Psoas muscle (tissue), 8 donors: Measurements from ENCODE around the gene DNAH6. TPM values are rescaled to one million over a fixed set of nuclear protein-coding genes. Genes with fewer than 3 reads are reported as not detected.
"Not testable (repeated sequence)": the region's sequence is repeated elsewhere in the genome, so short reads cannot be mapped to it uniquely, and the experiment has no call there.

Experiments
- ATAC-seq, 4 donors: fragments of 200-7000 bp; cut with Tn5 transposase; one replicate each; pipeline ENCODE4 v1.9.1; 2020; ENCODE audit warnings: moderate library complexity in 3 of 4, mild to moderate bottlenecking in 2 of 4
- DNase-seq, 2 donors: peaks; one replicate each; pipeline ENCODE4 v3.0.0-alpha.2; 2020
- H3K27ac ChIP-seq: fragments of 200-600 bp; one replicate; pipeline ENCODE4 v1.8.0; 2022
- H3K27me3 ChIP-seq, 3 donors: fragments of 200-600 bp in 1 of 3; one replicate each; pipeline versions ENCODE4 v1.6.1 to v1.8.0; 2013 to 2022; ENCODE audit warnings: low read length in 2 of 3, mild to moderate bottlenecking in 2 of 3, moderate library complexity in 1 of 3; ENCODE audit not compliant: insufficient read depth in 3 of 3
- H3K36me3 ChIP-seq, 2 donors: fragments of 200-600 bp in 1 of 2; one replicate each; pipeline versions ENCODE4 v1.6.1 to v1.8.0; 2013 to 2022; ENCODE audit warnings: low read depth in 1 of 2, mild to moderate bottlenecking in 1 of 2, moderate library complexity in 1 of 2; ENCODE audit not compliant: insufficient read depth in 1 of 2
- H3K4me1 ChIP-seq: fragments of 200-600 bp; one replicate; pipeline ENCODE4 v1.8.0; 2022
- H3K4me3 ChIP-seq: fragments of 200-600 bp; one replicate; pipeline ENCODE4 v1.8.0; 2022; ENCODE audit warnings: mild to moderate bottlenecking
- H3K9me3 ChIP-seq: fragments of 200-600 bp; one replicate; pipeline ENCODE4 v1.8.0; 2022
- WGBS, 3 donors: extraction: QIAGEN DNeasy Blood & Tissue Kit; methylation state at CpG; one replicate each; pipeline versions ENCODE4 v1.1.6 to v1.1.7; 2013; 5-methylcytosine and 5-hydroxymethylcytosine counted together
- intact Hi-C, 2 donors: fragments of 100-400 bp; cut with DNase I; formaldehyde crosslinking; loops; one replicate each; pipeline versions ENCODE4 v1.11.0 to v1.14.2; 2022
- polyA plus RNA-seq, 3 donors: library from polyadenylated mRNA; stranded (reverse); fragments of 200-250 nt; gene quantifications; one replicate each; pipeline ENCODE4 v1.2.3, GENCODE V29; 2013
- total RNA-seq, 4 donors: library from RNA; stranded (reverse); fragmentation: NEBNext Ultra II Directional in 2 of 4; extraction: Animal tissue kit (Norgen Biotek cat#: 25700) in 2 of 4; gene quantifications; one replicate each; pipeline versions ENCODE4 v1.2.1 to v1.2.4, GENCODE V29; 2021 to 2023
- TF ChIP-seq, protein P1 (sequence below): fragments of 200-600 bp; IDR thresholded peaks from one replicate; pipeline ENCODE4 v1.8.0; 2022; ENCODE audit warnings: antibody characterized with exemption
- donor health status: healthy with polysubstance abuse.
- donor health status: DM: no; HTN: no; CAD: no; lungs with moderate emphysema.
- donor health status: Bipolar disorder and iron deficiency.
- donor health status: healthy.
- donor health status: DM: yes; HTN: yes; CAD: no.
- donor health status: DM: no; HTN: no; CAD: no.
- donor health status: DM: no; HTN: no; CAD: no.
- donor health status: DM: yes; HTN: yes; CAD: no.

DNAH6 gene
- total and polyA plus RNA-seq, 7 donors = 0.01 to 0.09 (median 0.07) TPM; not detected in 3

DNA sequence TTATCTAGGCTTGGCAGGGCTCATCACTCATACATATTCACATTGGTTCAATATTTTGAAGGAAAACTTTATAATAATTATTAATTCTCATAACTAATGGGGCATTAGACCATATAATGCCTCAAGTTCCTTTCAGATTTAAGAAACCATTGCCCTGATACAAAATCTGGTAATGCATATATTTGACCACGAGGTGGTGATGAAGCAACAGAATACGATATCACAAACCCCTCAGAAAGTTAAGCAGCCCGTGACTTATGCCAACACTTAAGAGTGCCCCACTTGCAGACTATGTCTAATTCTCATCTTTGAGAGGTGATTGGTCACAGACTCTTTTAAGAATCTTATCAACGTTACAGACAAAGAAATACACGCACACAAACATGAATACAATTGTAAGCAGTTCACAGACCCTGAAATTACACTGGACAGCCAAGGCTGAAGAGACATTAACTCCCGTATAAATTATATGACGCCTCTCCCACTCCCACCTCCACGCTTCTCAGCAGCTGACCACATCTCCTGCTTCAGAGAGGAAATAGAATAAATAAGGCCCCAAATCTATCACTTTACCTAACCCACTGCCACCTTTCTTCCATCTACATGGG lies 20.7 kb upstream of the DNAH6 start:
- 7 to 13% (median 10%) methylated on average over 8 of the region's 8 CpGs for WGBS, 3 donors
- no peak overlapping the region for H3K4me3 ChIP-seq
- H3K27me3 ChIP-seq = no peaks in the 10 kb centered on the region
- no peaks in the 10 kb centered on the region for H3K4me1 ChIP-seq
- TF ChIP-seq, protein P1, sequence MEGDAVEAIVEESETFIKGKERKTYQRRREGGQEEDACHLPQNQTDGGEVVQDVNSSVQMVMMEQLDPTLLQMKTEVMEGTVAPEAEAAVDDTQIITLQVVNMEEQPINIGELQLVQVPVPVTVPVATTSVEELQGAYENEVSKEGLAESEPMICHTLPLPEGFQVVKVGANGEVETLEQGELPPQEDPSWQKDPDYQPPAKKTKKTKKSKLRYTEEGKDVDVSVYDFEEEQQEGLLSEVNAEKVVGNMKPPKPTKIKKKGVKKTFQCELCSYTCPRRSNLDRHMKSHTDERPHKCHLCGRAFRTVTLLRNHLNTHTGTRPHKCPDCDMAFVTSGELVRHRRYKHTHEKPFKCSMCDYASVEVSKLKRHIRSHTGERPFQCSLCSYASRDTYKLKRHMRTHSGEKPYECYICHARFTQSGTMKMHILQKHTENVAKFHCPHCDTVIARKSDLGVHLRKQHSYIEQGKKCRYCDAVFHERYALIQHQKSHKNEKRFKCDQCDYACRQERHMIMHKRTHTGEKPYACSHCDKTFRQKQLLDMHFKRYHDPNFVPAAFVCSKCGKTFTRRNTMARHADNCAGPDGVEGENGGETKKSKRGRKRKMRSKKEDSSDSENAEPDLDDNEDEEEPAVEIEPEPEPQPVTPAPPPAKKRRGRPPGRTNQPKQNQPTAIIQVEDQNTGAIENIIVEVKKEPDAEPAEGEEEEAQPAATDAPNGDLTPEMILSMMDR = peak; percentile 71
- H3K9me3 ChIP-seq = no peaks in the 10 kb centered on the region
- intact Hi-C loops = loop anchor here (2.0 to 10.0 kb wide), 5 partner anchors 139 to 799 kb away; partner anchors contain the start of gene TRABD2A (in 1 of the 2)
- H3K36me3 ChIP-seq = no peaks in the 10 kb centered on the region
- no peak overlapping the region for H3K27ac ChIP-seq
- peak; percentile 48 to 74 (median 67) for ATAC-seq
- no peak for DNase-seq

DNA sequence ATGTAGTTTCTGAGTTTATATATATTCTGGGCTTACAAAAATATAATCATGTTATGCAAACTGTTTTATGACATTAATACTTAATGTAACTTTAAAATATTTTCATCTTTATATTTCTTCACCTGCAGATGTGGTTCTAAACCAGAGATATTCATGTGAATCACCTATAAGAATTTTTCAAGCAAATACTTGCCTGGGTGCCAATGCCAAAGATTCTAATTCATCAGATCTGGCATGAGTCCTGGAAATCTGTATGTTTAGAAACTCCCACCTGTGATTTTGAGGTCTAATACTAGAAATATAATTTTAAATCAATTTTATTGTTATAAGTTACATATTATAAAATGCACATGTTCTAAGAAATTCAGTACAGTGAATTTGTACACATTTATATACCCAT lies 19.9 kb upstream of the DNAH6 start:
- Histone ChIP-seq H3K36me3 (no peaks in the 10 kb centered on the region), H3K4me3 (no peak overlapping the region), H3K27me3 (no peaks in the 10 kb centered on the region), H3K9me3 (no peaks in the 10 kb centered on the region), H3K27ac (no peak overlapping the region), H3K4me1 (no peaks in the 10 kb centered on the region)
- TF ChIP-seq, protein P1 = no peak
- ATAC-seq (no peak), DNase-seq (no peak)
- intact Hi-C loops = loop anchor here (2.0 to 10.0 kb wide), 4 partner anchors 138 to 798 kb away; partner anchors contain the start of gene TRABD2A (in 1 of the 2)

DNA sequence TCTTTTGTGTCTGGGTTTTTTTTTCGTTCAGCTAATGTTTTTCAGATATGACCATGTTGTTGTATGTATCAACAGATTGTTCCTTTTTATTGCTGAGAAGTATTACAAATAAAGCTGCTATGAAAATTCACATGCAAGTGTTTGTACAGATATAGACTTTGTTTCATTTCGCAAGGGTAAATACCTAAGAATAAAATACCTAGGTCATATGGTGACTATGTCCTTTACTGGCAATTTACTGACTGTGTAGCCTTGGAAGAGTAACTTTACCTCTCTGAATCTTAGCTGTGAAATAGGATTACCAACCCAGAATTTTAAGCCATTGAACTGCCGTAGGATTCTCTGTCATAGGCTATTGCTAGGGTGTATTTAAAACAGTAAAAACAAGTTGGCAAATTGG lies 19.0 kb upstream of the DNAH6 start:
- Histone ChIP-seq H3K36me3 (no peaks in the 10 kb centered on the region), H3K27ac (no peak overlapping the region), H3K27me3 (no peaks in the 10 kb centered on the region), H3K4me1 (no peaks in the 10 kb centered on the region), H3K9me3 (no peaks in the 10 kb centered on the region), H3K4me3 (no peak overlapping the region)
- ATAC-seq = no peak
- WGBS, 3 donors = 91 to 95% (median 93%) methylated on average over 3 of the region's 3 CpGs
- TF ChIP-seq, protein P1 = no peak
- no peak for DNase-seq
- intact Hi-C loops = loop anchor here (2.0 to 10.0 kb wide), 4 partner anchors 138 to 798 kb away; partner anchors contain the start of gene TRABD2A (in 1 of the 2)

DNA sequence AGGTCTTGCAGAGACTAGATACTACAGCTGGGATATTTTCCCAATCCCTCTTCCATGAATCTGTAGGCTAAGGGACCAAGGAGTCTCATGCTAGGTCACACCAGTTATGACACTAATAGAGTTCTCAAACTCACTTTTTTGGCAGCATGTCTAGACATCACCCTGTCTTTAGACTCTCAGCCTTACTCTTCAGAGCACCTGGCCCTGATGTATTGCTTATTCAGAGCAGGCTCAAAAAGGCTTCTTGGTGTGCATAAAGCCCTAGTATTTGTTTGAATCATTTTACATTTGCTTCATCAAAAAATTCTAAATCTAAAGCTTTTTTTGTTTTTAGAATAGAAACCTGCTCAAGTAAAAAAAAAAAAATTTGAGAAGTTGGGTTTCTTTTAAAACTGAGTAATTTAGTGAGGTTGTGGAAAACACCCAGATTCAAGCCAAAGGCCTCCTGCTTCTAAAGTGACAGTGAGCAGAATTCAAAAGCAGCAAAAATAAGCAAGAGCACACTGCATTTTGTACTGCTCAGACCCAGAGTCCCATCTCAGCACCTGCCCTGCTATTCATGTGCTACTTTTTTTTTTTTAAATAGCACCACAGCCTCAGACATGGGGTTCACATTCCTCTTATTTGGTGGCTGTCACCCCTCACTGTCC lies 18.0 kb upstream of the DNAH6 start:
- ATAC-seq = no peak

DNA sequence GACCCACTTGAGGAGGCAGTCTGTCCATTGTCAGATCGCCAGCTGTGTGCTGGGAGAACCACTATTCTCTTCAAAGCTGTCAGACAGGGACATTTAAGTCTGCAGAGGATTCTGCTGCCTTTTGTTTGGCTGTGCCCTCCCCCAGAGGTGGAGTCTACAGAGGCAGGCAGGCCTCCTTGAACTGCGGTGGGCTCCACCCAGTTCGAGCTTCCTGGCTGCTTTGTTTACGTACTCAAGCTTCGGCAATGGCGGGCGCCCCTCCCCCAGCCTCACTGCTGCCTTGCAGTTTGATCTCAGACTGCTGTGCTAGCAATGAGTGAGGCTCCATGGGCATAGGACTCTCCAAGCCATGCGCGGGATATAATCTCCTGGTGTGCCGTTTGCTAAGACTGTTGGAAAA lies 5.3 kb upstream of the DNAH6 start:
- not testable (repeated sequence) for DNase-seq
- 87 to 91% (median 89%) methylated on average over 9 to 10 of the region's 10 CpGs for WGBS, 3 donors

More for the DNA sequence above, 18.0 kb upstream of the DNAH6 start:
- TF ChIP-seq, protein P1 = no peak
- intact Hi-C loops = loop anchor here (5.0 to 10.0 kb wide), 3 partner anchors 137 to 797 kb away; partner anchors contain the start of gene TRABD2A (in 1 of the 2)
- H3K36me3 ChIP-seq = no peaks in the 10 kb centered on the region
- H3K4me3 ChIP-seq = no peak overlapping the region
- H3K9me3 ChIP-seq = no peaks in the 10 kb centered on the region
- no peak overlapping the region for H3K27ac ChIP-seq
- DNase-seq = no peak
- no peaks in the 10 kb centered on the region for H3K27me3 ChIP-seq
- H3K4me1 ChIP-seq = no peaks in the 10 kb centered on the region

More for the DNA sequence above, 5.3 kb upstream of the DNAH6 start:
- H3K4me3 ChIP-seq, ATAC-seq, H3K9me3 ChIP-seq, H3K36me3 ChIP-seq, H3K27me3 ChIP-seq, H3K4me1 ChIP-seq, intact Hi-C loops, H3K27ac ChIP-seq: not testable (repeated sequence)
